ENCODE data around the gene ANKDD1B.

- TF ChIP-seq CTCF (IDR thresholded peaks at IDR 0.05) (no peak), POLR2A (IDR thresholded peaks at IDR 0.05; ENCODE audit: low read depth) (no peak)
These were observed 59.3 kb downstream of the ANKDD1B start for GRCh38 chr5:75670577-75670976.

Data from esophagus muscularis mucosa (tissue), 3 donors.